HG03460 (cell line): ENCODE data around the gene ISY1.
A peak's percentile ranks its signal among the peaks of the same experiment; 100 is the strongest.
"Not testable (repeated sequence)": the region's sequence is repeated elsewhere in the genome, so short reads cannot be mapped to it uniquely, and the experiment has no call there.

Experiments
- ATAC-seq: cut with Tn5 transposase; IDR thresholded peaks from one replicate; pipeline ENCODE4 v1.9.1; 2021; ENCODE audit not compliant: unreplicated experiment

Gene ISY1

GRCh38 chr3:129160891-129161859 lies at the start of gene ISY1:
Gene ISY1, minus strand, starts transcription at chr3:129161063. Its CDS starts 88 bp downstream, at chr3:129160975.
- ATAC-seq, result peak; percentile 77

GRCh38 chr3:129207479-129207878 lies 46.6 kb upstream of the ISY1 start:
- no peak for ATAC-seq

- ATAC-seq, result no peak
These were observed 44.4 kb upstream of the ISY1 start for GRCh38 chr3:129205109-129205832.

- ATAC-seq, result no peak
These were observed 43.6 kb upstream of the ISY1 start for GRCh38 chr3:129204473-129204872.

GRCh38 chr3:129199366-129199765 lies 38.5 kb upstream of the ISY1 start:
- ATAC-seq, result no peak

GRCh38 chr3:129197321-129197720 lies 36.5 kb upstream of the ISY1 start:
- no peak for ATAC-seq

GRCh38 chr3:129196601-129197000 lies 35.7 kb upstream of the ISY1 start:
- no peak for ATAC-seq

GRCh38 chr3:129195731-129196256 lies 34.9 kb upstream of the ISY1 start:
- no peak for ATAC-seq

- ATAC-seq, result not testable (repeated sequence)
These were observed 28.9 kb upstream of the ISY1 start for GRCh38 chr3:129189793-129190192.

GRCh38 chr3:129187857-129188256 lies 27.0 kb upstream of the ISY1 start:
- ATAC-seq, result no peak

- no peak for ATAC-seq
These were observed 24.9 kb upstream of the ISY1 start for GRCh38 chr3:129185783-129186182.

GRCh38 chr3:129184784-129185542 lies 24.1 kb upstream of the ISY1 start:
- ATAC-seq, result not testable (repeated sequence)

GRCh38 chr3:129184396-129184657 lies 23.5 kb upstream of the ISY1 start:
- ATAC-seq, result peak; percentile 7

GRCh38 chr3:129183569-129184395 lies 22.9 kb upstream of the ISY1 start, which contains the start of gene CNBP:
Gene CNBP, minus strand, starts transcription at chr3:129183896. Its CDS starts 12,139 bp downstream, at chr3:129171757.
- peak; percentile 96 for ATAC-seq

GRCh38 chr3:129182390-129183185 lies 21.7 kb upstream of the ISY1 start:
- ATAC-seq, result no peak

- no peak for ATAC-seq
These were observed 21.0 kb upstream of the ISY1 start for GRCh38 chr3:129181819-129182218.

- ATAC-seq, result no peak
These were observed 19.6 kb upstream of the ISY1 start for GRCh38 chr3:129180461-129180860.

GRCh38 chr3:129176051-129176450 lies 15.2 kb upstream of the ISY1 start:
- no peak for ATAC-seq

GRCh38 chr3:129173725-129174124 lies 12.9 kb upstream of the ISY1 start:
- ATAC-seq, result no peak
